WTC11 (cell line): Measurements from ENCODE around the gene GIPC3. TPM values are rescaled to one million over a fixed set of nuclear protein-coding genes. Genes with fewer than 3 reads are reported as not detected.

Source experiments
- ATAC-seq: fragments of 200-7000 bp; cut with Tn5 transposase; 2 replicates; pipeline ENCODE4 v1.10.0; 2021; ENCODE audit warnings: mild to moderate bottlenecking, moderate library complexity
- CTCF ChIA-PET: fragments of 300-600 bp; sonication (Branson Sonifier 250); formaldehyde crosslinking; loops from one replicate; lab custom pipeline; 2021; ENCODE audit warnings: antibody characterized with exemption; lab: Charles Lee
- POLR2A ChIA-PET: fragments of 350-600 bp; sonication (Branson Sonifier 250); formaldehyde crosslinking; loops from one replicate; lab custom pipeline; 2021; ENCODE audit warnings: antibody characterized with exemption; lab: Charles Lee
- DNase-seq: peaks from one replicate; pipeline ENCODE4 v3.0.0; 2021; ENCODE audit warnings: low spot score
- H3K27ac Mint-ChIP-seq: 2 replicates; pipeline ENCODE4 v1.8.0; 2021; ENCODE audit warnings: mixed read lengths
- H3K27me3 Mint-ChIP-seq: 2 replicates; pipeline ENCODE4 v1.8.0; 2021; ENCODE audit warnings: low read depth, mild to moderate bottlenecking, moderate library complexity, mixed read lengths
- H3K36me3 Mint-ChIP-seq: 2 replicates; pipeline ENCODE4 v1.8.0; 2021; ENCODE audit warnings: mixed read lengths
- H3K4me1 Mint-ChIP-seq: 2 replicates; pipeline ENCODE4 v1.8.0; 2022; ENCODE audit warnings: mixed read lengths
- H3K4me3 Mint-ChIP-seq: 2 replicates; pipeline ENCODE4 v1.8.0; 2021; ENCODE audit warnings: mild to moderate bottlenecking, moderate library complexity, mixed read lengths
- H3K9me3 Mint-ChIP-seq: 2 replicates; pipeline ENCODE4 v1.8.0; 2021; ENCODE audit warnings: mixed read lengths
- ETV6 ChIP-seq: sonication (generic); formaldehyde crosslinking; IDR thresholded peaks from 2 replicates; pipeline ENCODE4 v1.8.1; 2022; ENCODE audit warnings: mild to moderate bottlenecking, missing genetic modification reagents
- HMGA2 ChIP-seq: fragments of 250-450 bp; sonication (Bioruptor Pico); IDR thresholded peaks from 2 replicates; pipeline ENCODE4 v1.4.0; 2021; ENCODE audit warnings: mild to moderate bottlenecking, moderate library complexity
- IRF2 ChIP-seq: sonication (generic); formaldehyde crosslinking; IDR thresholded peaks from 2 replicates; pipeline ENCODE4 v1.8.0; 2022; ENCODE audit warnings: low read depth, missing genetic modification reagents, borderline replicate concordance
- JAZF1 ChIP-seq: fragments of 250-450 bp; sonication (Bioruptor Pico); IDR thresholded peaks from 2 replicates; pipeline ENCODE4 v1.9.0; 2021; ENCODE audit warnings: moderate library complexity, mild to moderate bottlenecking, inconsistent platforms
- MXD4 ChIP-seq: fragments of 250-450 bp; sonication (Bioruptor Pico); IDR thresholded peaks from 2 replicates; pipeline ENCODE4 v1.8.0; 2021; ENCODE audit warnings: mild to moderate bottlenecking, moderate library complexity, borderline replicate concordance
- NR1H2 ChIP-seq: sonication (generic); formaldehyde crosslinking; IDR thresholded peaks from 2 replicates; pipeline ENCODE4 v1.9.0; 2021; ENCODE audit warnings: mild to moderate bottlenecking, moderate library complexity, missing genetic modification reagents
- NR3C1 ChIP-seq: sonication (generic); formaldehyde crosslinking; conservative IDR thresholded peaks from 2 replicates; pipeline ENCODE4 v1.8.1; 2023; ENCODE audit warnings: low read depth, mild to moderate bottlenecking, missing genetic modification reagents
- SMAD3 ChIP-seq: sonication (generic); formaldehyde crosslinking; IDR thresholded peaks from 2 replicates; pipeline ENCODE4 v1.8.0; 2022; ENCODE audit warnings: missing genetic modification reagents, mild to moderate bottlenecking, borderline replicate concordance
- SOX15 ChIP-seq: fragments of 250-450 bp; sonication (Bioruptor Pico); IDR thresholded peaks from 2 replicates; pipeline ENCODE4 v1.9.0; 2021; ENCODE audit warnings: mild to moderate bottlenecking
- ZNF232 ChIP-seq: sonication (generic); formaldehyde crosslinking; IDR thresholded peaks from 2 replicates; pipeline ENCODE4 v1.8.0; 2022; ENCODE audit warnings: mild to moderate bottlenecking, missing genetic modification reagents
- ZNF416 ChIP-seq: fragments of 250-450 bp; sonication (Bioruptor Pico); IDR thresholded peaks from 2 replicates; pipeline ENCODE4 v1.9.0; 2021; ENCODE audit warnings: mild to moderate bottlenecking, inconsistent platforms
- total RNA-seq: library from RNA; stranded (reverse); gene quantifications from 3 replicates; pipeline ENCODE4 v1.2.3, GENCODE V29; 2021
- TF ChIP-seq, protein P1 (sequence below): fragments of 250-450 bp; sonication (Bioruptor Pico); IDR thresholded peaks from 2 replicates; pipeline ENCODE4 v2.1.2; 2022; ENCODE audit warnings: mild to moderate bottlenecking, moderate library complexity
- TF ChIP-seq, protein P2 (sequence below): fragments of 250-450 bp; sonication (Bioruptor Pico); IDR thresholded peaks from 2 replicates; pipeline ENCODE4 v1.9.0; 2021; ENCODE audit warnings: mild to moderate bottlenecking, borderline replicate concordance
- TF ChIP-seq, protein P3 (sequence below): sonication (generic); formaldehyde crosslinking; conservative IDR thresholded peaks from 2 replicates; pipeline ENCODE4 v1.8.1; 2022; ENCODE audit warnings: mild to moderate bottlenecking, missing genetic modification reagents
- TF ChIP-seq, protein P4 (sequence below): sonication (generic); formaldehyde crosslinking; IDR thresholded peaks from 2 replicates; pipeline ENCODE4 v1.8.0; 2022; ENCODE audit warnings: mild to moderate bottlenecking, missing genetic modification reagents
- TF ChIP-seq, protein P5 (sequence below): sonication (generic); formaldehyde crosslinking; IDR thresholded peaks from 2 replicates; pipeline ENCODE4 v1.8.0; 2022; ENCODE audit warnings: mild to moderate bottlenecking, missing genetic modification reagents
- TF ChIP-seq, protein P6 (sequence below): sonication (generic); formaldehyde crosslinking; IDR thresholded peaks from 2 replicates; pipeline ENCODE4 v1.8.0; 2022; ENCODE audit warnings: mild to moderate bottlenecking, missing genetic modification reagents
- TF ChIP-seq, protein P7 (sequence below): fragments of 200-600 bp; IDR thresholded peaks from 2 replicates; pipeline ENCODE4 v1.8.0; 2022; ENCODE audit warnings: antibody characterized with exemption
- TF ChIP-seq, protein P8 (sequence below): sonication (generic); formaldehyde crosslinking; IDR thresholded peaks from 2 replicates; pipeline ENCODE4 v1.8.1; 2023; ENCODE audit warnings: mild to moderate bottlenecking, moderate library complexity, missing genetic modification reagents
- TF ChIP-seq, protein P9 (sequence below): sonication (generic); formaldehyde crosslinking; IDR thresholded peaks from 2 replicates; pipeline ENCODE4 v1.8.0; 2023; ENCODE audit warnings: missing genetic modification reagents

The GIPC3 gene
- total RNA-seq, 1 experiment from 2014 or later = 1.0 TPM

DNA sequence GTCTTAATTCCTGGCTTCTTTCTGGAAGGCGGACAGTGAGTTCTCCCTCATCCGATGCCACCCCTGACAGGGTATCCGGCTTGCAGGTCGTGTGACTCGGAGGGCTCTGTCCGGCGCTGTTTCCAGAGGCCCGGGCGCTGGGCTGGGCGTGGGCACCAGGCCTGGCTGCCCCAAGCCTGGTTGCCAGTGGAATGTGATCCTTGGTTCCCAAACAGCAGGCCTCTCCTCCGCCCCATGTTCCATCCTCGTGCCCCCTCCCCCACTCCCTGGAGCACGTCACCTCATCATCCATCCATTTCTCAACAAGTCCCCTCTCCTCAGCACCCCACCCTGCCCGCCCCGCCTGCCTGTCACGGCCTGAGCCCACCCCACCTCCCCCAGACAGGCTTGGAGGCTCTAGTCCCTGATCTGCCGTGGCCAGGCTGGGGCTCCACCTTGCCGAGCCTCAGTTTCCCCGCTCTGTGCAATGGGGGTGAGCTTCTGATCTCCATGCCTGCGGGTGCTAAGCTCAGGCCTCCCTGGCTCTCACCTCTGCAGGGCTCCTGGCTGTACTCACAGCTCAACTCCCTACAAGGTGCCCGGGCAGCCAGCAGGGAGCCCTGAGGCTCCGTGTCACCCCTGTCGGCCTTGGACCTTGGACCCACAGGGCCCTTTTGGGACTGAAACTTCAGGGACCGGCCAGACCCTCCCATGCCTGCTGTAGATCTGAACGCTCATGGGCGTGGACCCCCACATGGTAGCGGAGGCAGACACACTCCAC, 19.1 kb downstream of the GIPC3 start (continued):
- TF ChIP-seq, protein P1, sequence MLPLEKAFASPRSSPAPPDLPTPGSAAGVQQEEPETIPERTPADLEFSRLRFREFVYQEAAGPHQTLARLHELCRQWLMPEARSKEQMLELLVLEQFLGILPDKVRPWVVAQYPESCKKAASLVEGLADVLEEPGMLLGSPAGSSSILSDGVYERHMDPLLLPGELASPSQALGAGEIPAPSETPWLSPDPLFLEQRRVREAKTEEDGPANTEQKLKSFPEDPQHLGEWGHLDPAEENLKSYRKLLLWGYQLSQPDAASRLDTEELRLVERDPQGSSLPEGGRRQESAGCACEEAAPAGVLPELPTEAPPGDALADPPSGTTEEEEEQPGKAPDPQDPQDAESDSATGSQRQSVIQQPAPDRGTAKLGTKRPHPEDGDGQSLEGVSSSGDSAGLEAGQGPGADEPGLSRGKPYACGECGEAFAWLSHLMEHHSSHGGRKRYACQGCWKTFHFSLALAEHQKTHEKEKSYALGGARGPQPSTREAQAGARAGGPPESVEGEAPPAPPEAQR (CRISPR knock-in tag) = no peak
- TF ChIP-seq, protein P2, sequence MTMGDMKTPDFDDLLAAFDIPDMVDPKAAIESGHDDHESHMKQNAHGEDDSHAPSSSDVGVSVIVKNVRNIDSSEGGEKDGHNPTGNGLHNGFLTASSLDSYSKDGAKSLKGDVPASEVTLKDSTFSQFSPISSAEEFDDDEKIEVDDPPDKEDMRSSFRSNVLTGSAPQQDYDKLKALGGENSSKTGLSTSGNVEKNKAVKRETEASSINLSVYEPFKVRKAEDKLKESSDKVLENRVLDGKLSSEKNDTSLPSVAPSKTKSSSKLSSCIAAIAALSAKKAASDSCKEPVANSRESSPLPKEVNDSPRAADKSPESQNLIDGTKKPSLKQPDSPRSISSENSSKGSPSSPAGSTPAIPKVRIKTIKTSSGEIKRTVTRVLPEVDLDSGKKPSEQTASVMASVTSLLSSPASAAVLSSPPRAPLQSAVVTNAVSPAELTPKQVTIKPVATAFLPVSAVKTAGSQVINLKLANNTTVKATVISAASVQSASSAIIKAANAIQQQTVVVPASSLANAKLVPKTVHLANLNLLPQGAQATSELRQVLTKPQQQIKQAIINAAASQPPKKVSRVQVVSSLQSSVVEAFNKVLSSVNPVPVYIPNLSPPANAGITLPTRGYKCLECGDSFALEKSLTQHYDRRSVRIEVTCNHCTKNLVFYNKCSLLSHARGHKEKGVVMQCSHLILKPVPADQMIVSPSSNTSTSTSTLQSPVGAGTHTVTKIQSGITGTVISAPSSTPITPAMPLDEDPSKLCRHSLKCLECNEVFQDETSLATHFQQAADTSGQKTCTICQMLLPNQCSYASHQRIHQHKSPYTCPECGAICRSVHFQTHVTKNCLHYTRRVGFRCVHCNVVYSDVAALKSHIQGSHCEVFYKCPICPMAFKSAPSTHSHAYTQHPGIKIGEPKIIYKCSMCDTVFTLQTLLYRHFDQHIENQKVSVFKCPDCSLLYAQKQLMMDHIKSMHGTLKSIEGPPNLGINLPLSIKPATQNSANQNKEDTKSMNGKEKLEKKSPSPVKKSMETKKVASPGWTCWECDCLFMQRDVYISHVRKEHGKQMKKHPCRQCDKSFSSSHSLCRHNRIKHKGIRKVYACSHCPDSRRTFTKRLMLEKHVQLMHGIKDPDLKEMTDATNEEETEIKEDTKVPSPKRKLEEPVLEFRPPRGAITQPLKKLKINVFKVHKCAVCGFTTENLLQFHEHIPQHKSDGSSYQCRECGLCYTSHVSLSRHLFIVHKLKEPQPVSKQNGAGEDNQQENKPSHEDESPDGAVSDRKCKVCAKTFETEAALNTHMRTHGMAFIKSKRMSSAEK (CRISPR knock-in tag) = no peak
- TF ChIP-seq, protein P3, sequence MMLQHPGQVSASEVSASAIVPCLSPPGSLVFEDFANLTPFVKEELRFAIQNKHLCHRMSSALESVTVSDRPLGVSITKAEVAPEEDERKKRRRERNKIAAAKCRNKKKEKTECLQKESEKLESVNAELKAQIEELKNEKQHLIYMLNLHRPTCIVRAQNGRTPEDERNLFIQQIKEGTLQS (CRISPR knock-in tag) = no peak
- TF ChIP-seq, protein P4, sequence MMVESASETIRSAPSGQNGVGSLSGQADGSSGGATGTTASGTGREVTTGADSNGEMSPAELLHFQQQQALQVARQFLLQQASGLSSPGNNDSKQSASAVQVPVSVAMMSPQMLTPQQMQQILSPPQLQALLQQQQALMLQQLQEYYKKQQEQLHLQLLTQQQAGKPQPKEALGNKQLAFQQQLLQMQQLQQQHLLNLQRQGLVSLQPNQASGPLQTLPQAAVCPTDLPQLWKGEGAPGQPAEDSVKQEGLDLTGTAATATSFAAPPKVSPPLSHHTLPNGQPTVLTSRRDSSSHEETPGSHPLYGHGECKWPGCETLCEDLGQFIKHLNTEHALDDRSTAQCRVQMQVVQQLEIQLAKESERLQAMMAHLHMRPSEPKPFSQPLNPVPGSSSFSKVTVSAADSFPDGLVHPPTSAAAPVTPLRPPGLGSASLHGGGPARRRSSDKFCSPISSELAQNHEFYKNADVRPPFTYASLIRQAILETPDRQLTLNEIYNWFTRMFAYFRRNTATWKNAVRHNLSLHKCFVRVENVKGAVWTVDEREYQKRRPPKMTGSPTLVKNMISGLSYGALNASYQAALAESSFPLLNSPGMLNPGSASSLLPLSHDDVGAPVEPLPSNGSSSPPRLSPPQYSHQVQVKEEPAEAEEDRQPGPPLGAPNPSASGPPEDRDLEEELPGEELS = no peak
- TF ChIP-seq JAZF1 (CRISPR knock-in tag) = no peak
- TF ChIP-seq SMAD3 = no peak
- TF ChIP-seq SOX15 = no peak

DNA sequence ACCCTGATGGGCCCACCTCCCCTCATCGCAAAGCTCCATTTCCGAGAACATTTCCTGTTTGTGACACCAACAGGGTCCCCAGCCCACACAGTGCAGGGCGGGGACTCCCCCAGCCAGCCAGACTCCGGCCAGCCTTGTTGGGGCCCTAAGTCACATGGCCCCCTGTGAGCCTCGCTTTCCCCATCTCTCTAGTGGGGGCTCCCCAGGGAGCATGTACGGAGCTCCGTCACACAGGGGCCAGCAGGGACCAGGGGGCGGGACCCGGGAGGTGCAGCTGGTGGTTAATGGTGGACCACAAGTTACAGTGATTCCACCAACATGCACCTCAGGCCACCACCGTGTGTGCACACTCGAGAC, 19.7 kb downstream of the GIPC3 start:
- CTCF ChIA-PET = interaction anchor here (1.0 kb wide), 1 partner anchor 19 kb away, joined by 3 read pairs; the partner anchor contains the start of gene GIPC3
- Mint-ChIP-seq H3K4me3 (no peak overlapping the region), H3K27ac (no peak overlapping the region), H3K27me3 (no peaks in the 10 kb centered on the region), H3K36me3 (no peaks in the 10 kb centered on the region), H3K9me3 (no peaks in the 10 kb centered on the region), H3K4me1 (peaks cover 11% of the 10 kb centered on the region)
- TF ChIP-seq HMGA2 (CRISPR knock-in tag) = no peak
- TF ChIP-seq ETV6 (CRISPR knock-in tag) = no peak
- TF ChIP-seq, protein P5, sequence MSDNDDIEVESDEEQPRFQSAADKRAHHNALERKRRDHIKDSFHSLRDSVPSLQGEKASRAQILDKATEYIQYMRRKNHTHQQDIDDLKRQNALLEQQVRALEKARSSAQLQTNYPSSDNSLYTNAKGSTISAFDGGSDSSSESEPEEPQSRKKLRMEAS (CRISPR knock-in tag) = no peak
- POLR2A ChIA-PET = no interaction called here
- ATAC-seq (no peak), DNase-seq (no peak)

DNA sequence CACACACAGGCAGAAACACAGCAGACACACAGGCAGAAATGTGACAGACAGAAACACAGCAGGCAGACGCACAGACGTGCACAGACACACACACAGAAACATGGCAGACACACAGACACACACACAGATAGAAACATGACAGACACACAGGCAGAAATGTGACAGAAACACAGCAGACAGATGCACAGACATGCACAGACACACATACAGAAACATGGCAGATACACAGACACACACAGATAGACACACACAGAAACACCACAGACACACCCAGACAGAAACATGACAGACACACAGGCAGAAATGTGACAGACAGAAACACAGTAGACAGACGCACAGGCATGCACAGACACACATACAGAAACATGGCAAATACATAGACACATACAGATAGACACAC, 20.1 kb downstream of the GIPC3 start:
- no peaks in the 10 kb centered on the region for H3K27me3 Mint-ChIP-seq
- ChIA-PET POLR2A (no interaction called here), CTCF (no interaction called here)
- no peak for DNase-seq
- no peak overlapping the region for H3K27ac Mint-ChIP-seq
- H3K9me3 Mint-ChIP-seq = no peaks in the 10 kb centered on the region
- H3K36me3 Mint-ChIP-seq = no peaks in the 10 kb centered on the region; the same call in 1 of the 2 replicates
- H3K4me3 Mint-ChIP-seq = no peak overlapping the region
- ATAC-seq = no peak
- peaks cover 11% of the 10 kb centered on the region for H3K4me1 Mint-ChIP-seq
- TF ChIP-seq MXD4 (CRISPR knock-in tag) (no peak), NR3C1 (CRISPR knock-in tag) (no peak), ZNF416 (CRISPR knock-in tag) (no peak), ZNF232 (CRISPR knock-in tag) (no peak), NR1H2 (CRISPR knock-in tag) (no peak), JAZF1 (CRISPR knock-in tag) (no peak), IRF2 (CRISPR knock-in tag) (no peak)
- TF ChIP-seq, protein P6, sequence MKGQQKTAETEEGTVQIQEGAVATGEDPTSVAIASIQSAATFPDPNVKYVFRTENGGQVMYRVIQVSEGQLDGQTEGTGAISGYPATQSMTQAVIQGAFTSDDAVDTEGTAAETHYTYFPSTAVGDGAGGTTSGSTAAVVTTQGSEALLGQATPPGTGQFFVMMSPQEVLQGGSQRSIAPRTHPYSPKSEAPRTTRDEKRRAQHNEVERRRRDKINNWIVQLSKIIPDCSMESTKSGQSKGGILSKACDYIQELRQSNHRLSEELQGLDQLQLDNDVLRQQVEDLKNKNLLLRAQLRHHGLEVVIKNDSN = no peak
- TF ChIP-seq, protein P7, sequence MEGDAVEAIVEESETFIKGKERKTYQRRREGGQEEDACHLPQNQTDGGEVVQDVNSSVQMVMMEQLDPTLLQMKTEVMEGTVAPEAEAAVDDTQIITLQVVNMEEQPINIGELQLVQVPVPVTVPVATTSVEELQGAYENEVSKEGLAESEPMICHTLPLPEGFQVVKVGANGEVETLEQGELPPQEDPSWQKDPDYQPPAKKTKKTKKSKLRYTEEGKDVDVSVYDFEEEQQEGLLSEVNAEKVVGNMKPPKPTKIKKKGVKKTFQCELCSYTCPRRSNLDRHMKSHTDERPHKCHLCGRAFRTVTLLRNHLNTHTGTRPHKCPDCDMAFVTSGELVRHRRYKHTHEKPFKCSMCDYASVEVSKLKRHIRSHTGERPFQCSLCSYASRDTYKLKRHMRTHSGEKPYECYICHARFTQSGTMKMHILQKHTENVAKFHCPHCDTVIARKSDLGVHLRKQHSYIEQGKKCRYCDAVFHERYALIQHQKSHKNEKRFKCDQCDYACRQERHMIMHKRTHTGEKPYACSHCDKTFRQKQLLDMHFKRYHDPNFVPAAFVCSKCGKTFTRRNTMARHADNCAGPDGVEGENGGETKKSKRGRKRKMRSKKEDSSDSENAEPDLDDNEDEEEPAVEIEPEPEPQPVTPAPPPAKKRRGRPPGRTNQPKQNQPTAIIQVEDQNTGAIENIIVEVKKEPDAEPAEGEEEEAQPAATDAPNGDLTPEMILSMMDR = no peak
- TF ChIP-seq, protein P8, sequence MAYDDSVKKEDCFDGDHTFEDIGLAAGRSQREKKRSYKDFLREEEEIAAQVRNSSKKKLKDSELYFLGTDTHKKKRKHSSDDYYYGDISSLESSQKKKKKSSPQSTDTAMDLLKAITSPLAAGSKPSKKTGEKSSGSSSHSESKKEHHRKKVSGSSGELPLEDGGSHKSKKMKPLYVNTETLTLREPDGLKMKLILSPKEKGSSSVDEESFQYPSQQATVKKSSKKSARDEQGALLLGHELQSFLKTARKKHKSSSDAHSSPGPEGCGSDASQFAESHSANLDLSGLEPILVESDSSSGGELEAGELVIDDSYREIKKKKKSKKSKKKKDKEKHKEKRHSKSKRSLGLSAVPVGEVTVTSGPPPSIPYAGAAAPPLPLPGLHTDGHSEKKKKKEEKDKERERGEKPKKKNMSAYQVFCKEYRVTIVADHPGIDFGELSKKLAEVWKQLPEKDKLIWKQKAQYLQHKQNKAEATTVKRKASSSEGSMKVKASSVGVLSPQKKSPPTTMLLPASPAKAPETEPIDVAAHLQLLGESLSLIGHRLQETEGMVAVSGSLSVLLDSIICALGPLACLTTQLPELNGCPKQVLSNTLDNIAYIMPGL (CRISPR knock-in tag) = no peak
- TF ChIP-seq, protein P9, sequence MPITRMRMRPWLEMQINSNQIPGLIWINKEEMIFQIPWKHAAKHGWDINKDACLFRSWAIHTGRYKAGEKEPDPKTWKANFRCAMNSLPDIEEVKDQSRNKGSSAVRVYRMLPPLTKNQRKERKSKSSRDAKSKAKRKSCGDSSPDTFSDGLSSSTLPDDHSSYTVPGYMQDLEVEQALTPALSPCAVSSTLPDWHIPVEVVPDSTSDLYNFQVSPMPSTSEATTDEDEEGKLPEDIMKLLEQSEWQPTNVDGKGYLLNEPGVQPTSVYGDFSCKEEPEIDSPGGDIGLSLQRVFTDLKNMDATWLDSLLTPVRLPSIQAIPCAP (CRISPR knock-in tag) = no peak
